HCT116 (cell line): ENCODE data around the gene GRIK5. TPM values are rescaled to one million over a fixed set of nuclear protein-coding genes. Genes with fewer than 3 reads are reported as not detected.
A peak's percentile ranks its signal among the peaks of the same experiment; 100 is the strongest.

Experiments
- ATAC-seq: fragments of 200-7000 bp; cut with Tn5 transposase; 2 replicates; pipeline ENCODE4 v1.9.1; 2020; ENCODE audit warnings: mild to moderate bottlenecking, moderate library complexity
- BruUV-seq: library from RNA; stranded (reverse); fragments of 400-500 nt; replicated peaks from 2 replicates; lab custom pipeline; 2021; lab: Mats Ljungman, UMichigan
- CTCF ChIA-PET: fragments of 300-600 bp; sonication (Branson Sonifier 250); formaldehyde crosslinking; loops from one replicate; lab custom pipeline; 2021; ENCODE audit warnings: antibody characterized with exemption; lab: Charles Lee
- POLR2A ChIA-PET: fragments of 300-600, 350-600 bp; sonication (Branson Sonifier 250); formaldehyde crosslinking; loops from one replicate; lab custom pipeline; 2021; ENCODE audit warnings: antibody characterized with exemption; lab: Charles Lee
- RAD21 ChIA-PET, 2 experiments: fragments of 300-600 bp; sonication (Branson Sonifier 250); formaldehyde crosslinking; loops; one replicate each; lab custom pipeline; 2023; ENCODE audit warnings: low total read pairs in 2 of 2; ENCODE audit not compliant: uncharacterized antibody in 2 of 2, unreplicated experiment in 2 of 2, low non-redundant PET in 1 of 2; lab: Charles Lee
- DNase-seq: peaks from one replicate; pipeline ENCODE4 v3.0.0-alpha.2; 2010; ENCODE audit warnings: low read depth, low spot score
- H2AFZ ChIP-seq: fragments of 200-600 bp; shearing (Covaris generic), sonication (generic); 2 replicates; pipeline ENCODE4 v1.6.1; 2017; ENCODE audit warnings: low read depth, mixed run types, mixed read lengths, antibody characterized with exemption, low read length; ENCODE audit not compliant: poor library complexity, severe bottlenecking
- H3K27ac ChIP-seq: 2 replicates; pipeline ENCODE4 v1.5.1; 2012; ENCODE audit warnings: low read depth, low read length
- H3K27me3 ChIP-seq: fragments of 200-600 bp; sonication (generic); 2 replicates; pipeline ENCODE4 v1.6.1; 2016; ENCODE audit warnings: mixed run types, low read length, mixed read lengths; ENCODE audit not compliant: insufficient read depth
- H3K36me3 ChIP-seq, 2 experiments: fragments of 200-500 bp in 1 of 2; fragments of 200-600 bp in 1 of 2; sonication (Bioruptor generic) in 1 of 2; sonication (generic) in 1 of 2; 2 replicates each; pipeline versions ENCODE4 v1.5.1 to v1.6.1; 2014 to 2016; ENCODE audit warnings: low read length in 2 of 2, inconsistent platforms in 1 of 2, mixed read lengths in 1 of 2, mixed run types in 1 of 2; ENCODE audit not compliant: insufficient read depth in 2 of 2, control insufficient read depth in 1 of 2
- H3K4me1 ChIP-seq, 2 experiments: fragments of 200-600 bp in 1 of 2; sonication (generic) in 1 of 2; 2 replicates each; pipeline versions ENCODE4 v1.5.1 to v1.6.1; 2012 to 2017; ENCODE audit warnings: low read length in 2 of 2, inconsistent platforms in 1 of 2, mild to moderate bottlenecking in 1 of 2, mixed read lengths in 1 of 2, mixed run types in 1 of 2, moderate library complexity in 1 of 2; ENCODE audit not compliant: insufficient read depth in 2 of 2, control insufficient read depth in 1 of 2
- H3K4me2 ChIP-seq: fragments of 200-600 bp; sonication (generic); 2 replicates; pipeline ENCODE4 v1.6.1; 2017; ENCODE audit warnings: mixed run types, low read length, mixed read lengths
- H3K4me3 ChIP-seq, 2 experiments: fragments of 200-600 bp in 1 of 2; sonication (generic) in 1 of 2; replicated peaks in 1 of 2; 2 replicates each; pipeline ENCODE4 v1.5.1; 2011 to 2016; ENCODE audit warnings: low read length in 2 of 2, control low read depth in 1 of 2, low read depth in 1 of 2, mild to moderate bottlenecking in 1 of 2, mixed read lengths in 1 of 2, mixed run types in 1 of 2
- H3K79me2 ChIP-seq: fragments of 200-600 bp; sonication (generic); 2 replicates; pipeline ENCODE4 v1.6.1; 2017; ENCODE audit warnings: mild to moderate bottlenecking, mixed run types, low read length, moderate library complexity, mixed read lengths; ENCODE audit not compliant: insufficient read depth
- H3K9ac ChIP-seq: fragments of 200-600 bp; sonication (generic); 2 replicates; pipeline ENCODE4 v1.6.1; 2016; ENCODE audit warnings: low read length, mixed read lengths
- H3K9me2 ChIP-seq: fragments of 200-600 bp; sonication (generic), shearing (Covaris generic); 2 replicates; pipeline ENCODE4 v1.6.1; 2017; ENCODE audit warnings: mixed run types, mild to moderate bottlenecking, moderate library complexity; ENCODE audit not compliant: insufficient read depth
- H3K9me3 ChIP-seq, 2 experiments: fragments of 200-500 bp in 1 of 2; fragments of 200-600 bp in 1 of 2; sonication (Bioruptor generic) in 1 of 2; sonication (generic) in 1 of 2; 2 replicates each; pipeline ENCODE4 v1.6.1; 2014 to 2017; ENCODE audit warnings: low read length in 2 of 2, mixed read lengths in 2 of 2, inconsistent platforms in 1 of 2, low read depth in 1 of 2, mild to moderate bottlenecking in 1 of 2, mixed run types in 1 of 2, moderate library complexity in 1 of 2; ENCODE audit not compliant: control insufficient read depth in 1 of 2, insufficient read depth in 1 of 2
- H4K20me1 ChIP-seq: fragments of 200-600 bp; sonication (generic), shearing (Covaris generic); 2 replicates; pipeline ENCODE4 v1.6.1; 2017; ENCODE audit warnings: mixed run types, mild to moderate bottlenecking, moderate library complexity; ENCODE audit not compliant: insufficient read depth
- CEBPB ChIP-seq: IDR thresholded peaks from 2 replicates; pipeline ENCODE4 v1.6.1; 2012; ENCODE audit warnings: low read depth
- ELF1 ChIP-seq: IDR thresholded peaks from 2 replicates; pipeline ENCODE4 v1.6.1; 2012; ENCODE audit warnings: low read depth, borderline replicate concordance
- MAX ChIP-seq: IDR thresholded peaks from 2 replicates; pipeline ENCODE4 v1.6.1; 2012
- POLR2A ChIP-seq: IDR thresholded peaks from 2 replicates; pipeline ENCODE4 v1.7.0; 2011; ENCODE audit warnings: borderline replicate concordance; ENCODE audit not compliant: insufficient read depth, insufficient read length; ENCODE audit errors: extremely low read depth
- POLR2AphosphoS5 ChIP-seq: IDR thresholded peaks from 2 replicates; pipeline ENCODE4 v1.6.1; 2011; ENCODE audit warnings: mild to moderate bottlenecking, low read depth, low read length, moderate library complexity
- RAD21 ChIP-seq: IDR thresholded peaks from 2 replicates; pipeline ENCODE4 v1.6.1; 2012; ENCODE audit warnings: low read depth, mild to moderate bottlenecking
- TCF7L2 ChIP-seq: IDR thresholded peaks from 2 replicates; pipeline ENCODE4 v1.7.0; 2011; ENCODE audit warnings: borderline replicate concordance, inconsistent platforms; ENCODE audit not compliant: insufficient read depth, insufficient read length; ENCODE audit errors: extremely low read depth
- YY1 ChIP-seq: IDR thresholded peaks from 2 replicates; pipeline ENCODE4 v1.6.1; 2011; ENCODE audit warnings: low read length, low read depth, moderate library complexity, mild to moderate bottlenecking; ENCODE audit not compliant: insufficient replicate concordance; ENCODE audit errors: extremely low read depth
- ZFX ChIP-seq: fragments of 450-650 bp; IDR thresholded peaks from 2 replicates; pipeline ENCODE4 v1.6.1; 2017
- intact Hi-C: fragments of 100-400 bp; cut with micrococcal nuclease; formaldehyde crosslinking; loops from 2 replicates; pipeline ENCODE4 v1.10.0; 2022
- total RNA-seq: library from RNA; stranded (reverse); gene quantifications from one replicate; pipeline ENCODE4 v1.2.1, GENCODE V29; 2021; ENCODE audit not compliant: unreplicated experiment
- TF ChIP-seq, protein P1 (sequence below), 3 experiments: fragments of 200-600 bp in 1 of 3; sonication (generic) in 1 of 3; IDR thresholded peaks in 2 of 3; conservative IDR thresholded peaks in 1 of 3; 2 replicates each; pipeline ENCODE4 v1.5.1; 2012 to 2017; ENCODE audit warnings: low read depth in 2 of 3, low read length in 2 of 3, antibody characterized with exemption in 1 of 3, borderline replicate concordance in 1 of 3, control low read depth in 1 of 3, mild to moderate bottlenecking in 1 of 3, mixed read lengths in 1 of 3, mixed run types in 1 of 3, moderate library complexity in 1 of 3; ENCODE audit not compliant: insufficient read depth in 1 of 3

The GRIK5 gene
- total RNA-seq, 1 experiment from 2014 or later = 1.7 TPM

GRCh38 chr19:41958367-41959055 is 111.5 kb downstream of the GRIK5 start:
- ChIA-PET POLR2A (interaction anchor here (0.9 to 2.3 kb wide), 5 partner anchors 71 to 323 kb away, joined by 3 to 18 read pairs (median 3); partner anchors contain the start of gene RPS19), RAD21 (interaction anchor here in 1 of 2 experiments (1.3 to 1.5 kb wide), 2 partner anchors 85 to 99 kb away, joined by 3 to 4 read pairs; partner anchors contain the start of gene RPS19), CTCF (interaction anchor here (0.6 to 3.5 kb wide), 12 partner anchors 8 to 167 kb away, joined by 3 to 16 read pairs (median 4); partner anchors contain the start of gene ZNF574)
- peak overlapping the region; percentile 72 for H3K27ac ChIP-seq
- peak overlapping the region; percentile 100 for H3K4me2 ChIP-seq
- no peaks in the 10 kb centered on the region for H3K79me2 ChIP-seq
- H3K4me3 ChIP-seq = peak overlapping the region; percentile 82 to 87
- H3K4me1 ChIP-seq = peaks cover 24 to 38% of the 10 kb centered on the region in 2 experiments
- DNase-seq (peak; percentile 40), ATAC-seq (peak; percentile 79)
- peak overlapping the region; percentile 84 for H3K9ac ChIP-seq
- H3K9me3 ChIP-seq = no peaks in the 10 kb centered on the region
- intact Hi-C loops = loop anchor here (1.0 to 10.0 kb wide), 4 partner anchors 74 to 254 kb away; partner anchors contain the start of gene CEACAM5
- no peaks in the 10 kb centered on the region for H4K20me1 ChIP-seq
- H3K9me2 ChIP-seq = no peaks in the 10 kb centered on the region
- BruUV-seq = no TSS peak
- peak overlapping the region; percentile 70 for H2AFZ ChIP-seq
- H3K27me3 ChIP-seq = no peaks in the 10 kb centered on the region
- no peaks in the 10 kb centered on the region for H3K36me3 ChIP-seq
- TF ChIP-seq TCF7L2 (no peak), ELF1 (no peak), POLR2AphosphoS5 (peak; percentile 44; the same call in 1 of the 2 replicates), ZFX (peak; percentile 52; the same call in 1 of the 2 replicates), POLR2A (peak; percentile 23)

DNA sequence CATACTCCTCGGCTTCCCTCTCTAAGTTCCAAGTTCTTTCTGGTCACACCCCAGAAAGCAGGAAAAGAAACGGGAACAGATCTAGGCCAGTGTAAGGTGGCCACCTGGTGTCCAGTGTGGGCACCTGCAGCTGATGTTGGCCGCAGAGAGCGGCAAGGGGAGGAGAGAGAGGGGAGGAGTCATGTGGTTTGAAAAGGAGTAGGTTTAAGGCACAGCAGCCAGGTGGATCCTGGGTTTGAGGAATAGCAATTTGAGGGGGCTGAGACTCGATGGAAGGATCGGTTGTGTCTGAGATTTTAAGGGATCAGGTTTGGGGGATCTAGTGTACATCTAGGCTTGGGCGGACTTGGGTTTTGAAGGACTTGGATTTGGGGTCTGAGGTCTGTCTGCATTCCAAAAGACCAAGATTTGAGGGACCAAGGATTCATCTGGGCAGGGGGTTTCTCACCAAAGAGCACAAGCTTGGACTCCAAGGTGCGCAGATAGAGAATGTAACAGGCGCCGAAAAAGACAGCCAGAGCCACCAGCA is 112.1 kb downstream of the GRIK5 start:
- ChIA-PET RAD21 (interaction anchor here in 1 of 2 experiments (1.5 kb wide), 1 partner anchor 85 kb away, joined by 4 read pairs; no protein-coding TSS in a partner anchor), CTCF (interaction anchor here (0.6 to 3.5 kb wide), 10 partner anchors 8 to 166 kb away, joined by 3 to 16 read pairs (median 4); partner anchors contain the start of gene ZNF574)
- H3K9me3 ChIP-seq = no peaks in the 10 kb centered on the region

More for the DNA sequence above, 112.1 kb downstream of the GRIK5 start:
- Histone ChIP-seq H3K4me1 (peaks cover 24 to 38% of the 10 kb centered on the region in 2 experiments), H3K79me2 (no peaks in the 10 kb centered on the region), H4K20me1 (no peaks in the 10 kb centered on the region), H2AFZ (peak overlapping the region; percentile 70), H3K36me3 (no peaks in the 10 kb centered on the region), H3K27ac (peak overlapping the region; percentile 72), H3K9me2 (no peaks in the 10 kb centered on the region), H3K27me3 (no peaks in the 10 kb centered on the region), H3K4me2 (peak overlapping the region; percentile 100), H3K9ac (peak overlapping the region; percentile 84), H3K4me3 (peak overlapping the region; percentile 82 to 87)
- TSS peak; percentile 47 for BruUV-seq
- intact Hi-C loops = loop anchor here (1.0 to 10.0 kb wide), 4 partner anchors 73 to 253 kb away; partner anchors contain the start of gene CEACAM5
- DNase-seq (peak; percentile 79), ATAC-seq (peak; percentile 77)
- TF ChIP-seq POLR2A (no peak), YY1 (peak; percentile 12), TCF7L2 (no peak), RAD21 (peak; percentile 92), MAX (0 out of 2 replicates have a peak, but pooled peaks have one; percentile 35), CEBPB (no peak)
- TF ChIP-seq, protein P1, sequence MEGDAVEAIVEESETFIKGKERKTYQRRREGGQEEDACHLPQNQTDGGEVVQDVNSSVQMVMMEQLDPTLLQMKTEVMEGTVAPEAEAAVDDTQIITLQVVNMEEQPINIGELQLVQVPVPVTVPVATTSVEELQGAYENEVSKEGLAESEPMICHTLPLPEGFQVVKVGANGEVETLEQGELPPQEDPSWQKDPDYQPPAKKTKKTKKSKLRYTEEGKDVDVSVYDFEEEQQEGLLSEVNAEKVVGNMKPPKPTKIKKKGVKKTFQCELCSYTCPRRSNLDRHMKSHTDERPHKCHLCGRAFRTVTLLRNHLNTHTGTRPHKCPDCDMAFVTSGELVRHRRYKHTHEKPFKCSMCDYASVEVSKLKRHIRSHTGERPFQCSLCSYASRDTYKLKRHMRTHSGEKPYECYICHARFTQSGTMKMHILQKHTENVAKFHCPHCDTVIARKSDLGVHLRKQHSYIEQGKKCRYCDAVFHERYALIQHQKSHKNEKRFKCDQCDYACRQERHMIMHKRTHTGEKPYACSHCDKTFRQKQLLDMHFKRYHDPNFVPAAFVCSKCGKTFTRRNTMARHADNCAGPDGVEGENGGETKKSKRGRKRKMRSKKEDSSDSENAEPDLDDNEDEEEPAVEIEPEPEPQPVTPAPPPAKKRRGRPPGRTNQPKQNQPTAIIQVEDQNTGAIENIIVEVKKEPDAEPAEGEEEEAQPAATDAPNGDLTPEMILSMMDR (IDR thresholded peaks at IDR 0.05 in 2 of 3, conservative IDR thresholded peaks at IDR 0.05 in 1 of 3; ENCODE audit: borderline replicate concordance in 1 of 3, insufficient read depth in 1 of 3, low read depth in 2 of 3, low read length in 2 of 3) = peak; percentile 90 to 93 (median 91); a peak in 5 of 6 replicates
- POLR2A ChIA-PET = interaction anchor here (0.6 to 2.3 kb wide), 6 partner anchors 71 to 124 kb away, joined by 3 to 18 read pairs (median 4); partner anchors contain the start of gene RPS19
